Gastrocnemius medialis (tissue), 4 donors: ENCODE data around the gene TRHDE. TPM values are rescaled to one million over a fixed set of nuclear protein-coding genes. Genes with fewer than 3 reads are reported as not detected.

Source experiments
- ATAC-seq, 2 donors: fragments of 150-250 bp; one replicate each; pipeline ENCODE4 v1.9.1; 2016
- DNase-seq, 2 donors: peaks; one replicate each; pipeline ENCODE4 v3.0.0-alpha.2; 2019
- H3K27ac ChIP-seq, 4 donors: fragments of 200-600 bp; sonication (generic); 1 replicate in 1 of 4; 2 replicates in 3 of 4; pipeline ENCODE4 v1.5.1; 2016 to 2018; ENCODE audit warnings: mild to moderate bottlenecking in 2 of 4, moderate library complexity in 1 of 4
- H3K27me3 ChIP-seq, 3 donors: fragments of 200-600 bp; sonication (generic) in 2 of 3; 1 replicate in 1 of 3; 2 replicates in 2 of 3; pipeline versions ENCODE4 v1.5.1 to v1.6.0; 2016 to 2019; ENCODE audit warnings: mild to moderate bottlenecking in 1 of 3, moderate library complexity in 1 of 3
- H3K36me3 ChIP-seq, 2 donors: fragments of 200-600 bp; sonication (generic) in 1 of 2; one replicate each; pipeline ENCODE4 v1.5.1; 2017 to 2018
- H3K4me1 ChIP-seq, 2 donors: fragments of 200-600 bp; sonication (generic) in 1 of 2; one replicate each; pipeline ENCODE4 v1.5.1; 2016 to 2017; ENCODE audit warnings: mild to moderate bottlenecking in 2 of 2
- H3K4me3 ChIP-seq, 4 donors: fragments of 200-600 bp; sonication (generic) in 3 of 4; 1 replicate in 1 of 4; 2 replicates in 3 of 4; pipeline ENCODE4 v1.5.1; 2016 to 2019; ENCODE audit warnings: mild to moderate bottlenecking in 2 of 4
- H3K9me3 ChIP-seq, 3 donors: fragments of 200-600 bp; sonication (generic) in 2 of 3; 1 replicate in 1 of 3; 2 replicates in 2 of 3; pipeline ENCODE4 v1.5.1; 2016 to 2019
- CTCF ChIP-seq, 5 experiments: fragments of 450-650 bp in 3 of 5; fragments of 200-600 bp in 2 of 5; sonication (generic) in 2 of 5; IDR thresholded peaks in 4 of 5; conservative IDR thresholded peaks in 1 of 5; 1 replicate in 4 of 5; 2 replicates in 1 of 5; pipeline ENCODE4 v1.5.1; 2016 to 2019; ENCODE audit warnings: antibody characterized with exemption in 5 of 5, mild to moderate bottlenecking in 3 of 5, moderate library complexity in 3 of 5
- POLR2A ChIP-seq, 2 donors: fragments of 450-650 bp; IDR thresholded peaks; one replicate each; pipeline ENCODE4 v1.6.1; 2017; ENCODE audit warnings: antibody characterized with exemption in 2 of 2, mild to moderate bottlenecking in 2 of 2, moderate library complexity in 2 of 2
- in situ Hi-C, 4 donors: fragments of 200-750 bp; cut with MboI; loops; one replicate each; pipeline versions ENCODE4 v1.15.0 to v1.8.0; 2017; ENCODE audit warnings: low sequenced_read_pairs in 4 of 4
- intact Hi-C: fragments of 100-400 bp; cut with DNase I; formaldehyde crosslinking; loops from one replicate; pipeline ENCODE4 v1.15.1; 2023; ENCODE audit warnings: low total_unique reads
- total RNA-seq, 4 donors: library from RNA; depleted of rRNA; stranded (reverse); fragments of >200 nt; gene quantifications; one replicate each; pipeline versions ENCODE4 v1.1.0 to v1.2.3, GENCODE V29; 2016

The TRHDE gene, protein sequence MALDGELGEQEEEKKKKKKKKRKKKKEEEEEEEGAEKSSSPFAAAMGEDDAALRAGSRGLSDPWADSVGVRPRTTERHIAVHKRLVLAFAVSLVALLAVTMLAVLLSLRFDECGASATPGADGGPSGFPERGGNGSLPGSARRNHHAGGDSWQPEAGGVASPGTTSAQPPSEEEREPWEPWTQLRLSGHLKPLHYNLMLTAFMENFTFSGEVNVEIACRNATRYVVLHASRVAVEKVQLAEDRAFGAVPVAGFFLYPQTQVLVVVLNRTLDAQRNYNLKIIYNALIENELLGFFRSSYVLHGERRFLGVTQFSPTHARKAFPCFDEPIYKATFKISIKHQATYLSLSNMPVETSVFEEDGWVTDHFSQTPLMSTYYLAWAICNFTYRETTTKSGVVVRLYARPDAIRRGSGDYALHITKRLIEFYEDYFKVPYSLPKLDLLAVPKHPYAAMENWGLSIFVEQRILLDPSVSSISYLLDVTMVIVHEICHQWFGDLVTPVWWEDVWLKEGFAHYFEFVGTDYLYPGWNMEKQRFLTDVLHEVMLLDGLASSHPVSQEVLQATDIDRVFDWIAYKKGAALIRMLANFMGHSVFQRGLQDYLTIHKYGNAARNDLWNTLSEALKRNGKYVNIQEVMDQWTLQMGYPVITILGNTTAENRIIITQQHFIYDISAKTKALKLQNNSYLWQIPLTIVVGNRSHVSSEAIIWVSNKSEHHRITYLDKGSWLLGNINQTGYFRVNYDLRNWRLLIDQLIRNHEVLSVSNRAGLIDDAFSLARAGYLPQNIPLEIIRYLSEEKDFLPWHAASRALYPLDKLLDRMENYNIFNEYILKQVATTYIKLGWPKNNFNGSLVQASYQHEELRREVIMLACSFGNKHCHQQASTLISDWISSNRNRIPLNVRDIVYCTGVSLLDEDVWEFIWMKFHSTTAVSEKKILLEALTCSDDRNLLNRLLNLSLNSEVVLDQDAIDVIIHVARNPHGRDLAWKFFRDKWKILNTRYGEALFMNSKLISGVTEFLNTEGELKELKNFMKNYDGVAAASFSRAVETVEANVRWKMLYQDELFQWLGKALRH
- total RNA-seq, result 1 to 10 TPM in 2 of 4 donors, under 1 TPM in 2; 0.17 to 3.4 (median 0.88) TPM

DNA sequence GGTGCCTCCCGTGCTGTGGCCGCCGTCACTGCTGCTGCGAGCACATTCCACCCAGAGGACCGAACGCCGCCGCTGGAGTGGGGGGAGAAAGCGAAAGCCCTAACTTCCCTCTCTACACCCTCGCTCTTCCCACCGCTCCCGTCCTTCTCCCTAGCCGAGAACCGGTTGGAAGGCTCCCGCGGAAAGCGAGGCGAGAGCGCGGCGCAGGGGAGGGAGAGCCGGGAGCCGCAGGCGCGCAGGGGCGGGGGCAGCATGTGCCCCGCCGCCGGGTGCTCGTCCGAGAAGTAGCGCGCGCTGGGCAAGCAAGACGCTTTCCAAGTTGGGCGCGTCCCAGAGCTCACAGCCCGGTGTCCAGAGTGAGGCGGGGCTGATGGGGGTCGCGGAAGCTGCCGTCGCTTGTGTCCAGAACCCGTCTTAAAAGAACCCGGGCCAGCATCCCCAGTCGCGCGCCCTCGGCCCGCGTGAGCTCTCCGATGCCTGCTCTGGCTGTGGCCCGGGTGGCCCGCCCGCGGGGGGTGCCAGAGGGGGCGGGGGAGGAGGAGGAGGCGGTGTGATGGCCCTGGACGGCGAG lies at the start of gene TRHDE:
TRHDE (plus strand) TSS at position 280 of the 571 bp plus-strand sequence; CDS start at position 554, 274 bp downstream.
- TF ChIP-seq CTCF (IDR thresholded peaks at IDR 0.05 in 4 of 5, conservative IDR thresholded peaks at IDR 0.05 in 1 of 5) (no peak), POLR2A (IDR thresholded peaks at IDR 0.05) (no peak)
- peaks cover 3 to 9% of the 10 kb centered on the region in 2 donors for H3K4me1 ChIP-seq
- peak within 1 kb of the TSS; percentile 49 to 57 (median 54) for H3K4me3 ChIP-seq
- intact Hi-C loops, result no loop called here
- in situ Hi-C loops, result no loop called here
- ATAC-seq (no peak), DNase-seq (no peak)
- H3K27me3 ChIP-seq, result peaks cover 46 to 59% (median 54%) of the 10 kb centered on the region in 3 donors
- peak within 1 kb of the TSS in 2 of 4 donors; percentile 20 to 31 for H3K27ac ChIP-seq
- no peaks in the 10 kb centered on the region for H3K36me3 ChIP-seq
- no peaks in the 10 kb centered on the region for H3K9me3 ChIP-seq

GRCh38 chr12:72226510-72226909 lies 45.7 kb upstream of the TRHDE start:
- in situ Hi-C loops, result no loop called here
- H3K36me3 ChIP-seq, result no peaks in the 10 kb centered on the region
- H3K27ac ChIP-seq, result no peak overlapping the region
- H3K4me3 ChIP-seq, result no peak overlapping the region
- DNase-seq (no peak), ATAC-seq (no peak)
- H3K27me3 ChIP-seq, result no peaks in the 10 kb centered on the region
- TF ChIP-seq CTCF (IDR thresholded peaks at IDR 0.05 in 4 of 5, conservative IDR thresholded peaks at IDR 0.05 in 1 of 5) (no peak), POLR2A (IDR thresholded peaks at IDR 0.05) (no peak)
- intact Hi-C loops, result no loop called here
- no peaks in the 10 kb centered on the region for H3K9me3 ChIP-seq
- H3K4me1 ChIP-seq, result no peaks in the 10 kb centered on the region

GRCh38 chr12:72228424-72228823 lies 43.7 kb upstream of the TRHDE start:
- H3K4me1 ChIP-seq, result no peaks in the 10 kb centered on the region
- intact Hi-C loops, result no loop called here
- H3K4me3 ChIP-seq, result no peak overlapping the region
- H3K27me3 ChIP-seq, result no peaks in the 10 kb centered on the region
- no peak for TF ChIP-seq POLR2A (IDR thresholded peaks at IDR 0.05)
- no peak for TF ChIP-seq CTCF (IDR thresholded peaks at IDR 0.05 in 4 of 5, conservative IDR thresholded peaks at IDR 0.05 in 1 of 5)
- no peak overlapping the region for H3K27ac ChIP-seq
- H3K9me3 ChIP-seq, result no peaks in the 10 kb centered on the region
- DNase-seq (no peak), ATAC-seq (no peak)
- in situ Hi-C loops, result no loop called here
- H3K36me3 ChIP-seq, result no peaks in the 10 kb centered on the region

DNA sequence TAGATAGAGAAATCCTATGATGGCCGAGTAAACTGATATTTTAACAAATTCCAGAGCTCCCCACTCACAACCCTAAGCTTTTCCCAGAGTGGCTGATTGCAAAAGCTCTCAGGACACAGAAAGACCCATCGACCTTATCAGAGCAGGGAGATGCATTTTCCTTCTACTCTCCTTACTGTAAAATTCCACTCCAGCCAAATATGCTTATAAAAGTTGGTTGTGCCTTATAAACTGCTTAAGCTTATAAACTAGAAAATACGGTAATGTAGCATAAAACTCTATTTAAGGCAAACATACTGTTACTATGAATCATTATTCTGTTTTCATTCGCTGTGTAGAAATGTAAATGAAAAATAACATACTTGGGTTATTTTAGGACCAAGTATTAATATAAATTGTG lies 41.6 kb upstream of the TRHDE start:
- Histone ChIP-seq H3K36me3 (no peaks in the 10 kb centered on the region), H3K27me3 (no peaks in the 10 kb centered on the region), H3K9me3 (no peaks in the 10 kb centered on the region), H3K27ac (no peak overlapping the region), H3K4me1 (no peaks in the 10 kb centered on the region), H3K4me3 (no peak overlapping the region)
- ATAC-seq (no peak), DNase-seq (no peak)
- intact Hi-C loops, result no loop called here
- in situ Hi-C loops, result no loop called here
- no peak for TF ChIP-seq CTCF (IDR thresholded peaks at IDR 0.05 in 4 of 5, conservative IDR thresholded peaks at IDR 0.05 in 1 of 5)
- TF ChIP-seq POLR2A (IDR thresholded peaks at IDR 0.05), result no peak
